HG02642 (cell line): ENCODE measurements around the gene IGFN1.

Experiments
- ATAC-seq: cut with Tn5 transposase; IDR thresholded peaks from one replicate; pipeline ENCODE4 v1.9.1; 2021; ENCODE audit warnings: mild to moderate bottlenecking; ENCODE audit not compliant: unreplicated experiment, poor library complexity

IGFN1 gene

GRCh38 chr1:201190624-201191051 is at the start of gene IGFN1:
IGFN1 (plus strand) TSS chr1:201190824; CDS start chr1:201193294, 2,470 bp downstream.
- no peak for ATAC-seq

- ATAC-seq = no peak
Observed at GRCh38 chr1:201140941-201141260, 49.7 kb upstream of the IGFN1 start.

DNA sequence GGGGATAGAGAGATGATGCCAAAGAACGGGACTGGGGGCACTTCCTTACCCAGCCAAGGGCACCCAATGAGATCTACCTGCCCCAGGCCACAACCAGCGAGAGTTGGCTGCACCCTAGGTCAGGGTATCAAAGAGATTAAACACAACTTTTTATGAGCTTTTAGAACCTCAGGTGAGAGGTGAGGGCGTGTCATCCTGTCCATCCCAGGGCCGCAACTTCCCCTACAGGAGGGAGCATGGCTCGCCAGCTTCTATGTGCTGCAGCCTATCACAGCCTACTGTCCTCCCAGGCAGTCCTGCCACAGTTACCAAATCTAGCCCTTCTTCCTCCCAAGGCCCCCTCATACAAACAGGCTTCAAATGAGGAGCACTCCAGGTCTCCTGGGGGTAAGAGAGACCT is 49.2 kb upstream of the IGFN1 start:
- no peak for ATAC-seq

DNA sequence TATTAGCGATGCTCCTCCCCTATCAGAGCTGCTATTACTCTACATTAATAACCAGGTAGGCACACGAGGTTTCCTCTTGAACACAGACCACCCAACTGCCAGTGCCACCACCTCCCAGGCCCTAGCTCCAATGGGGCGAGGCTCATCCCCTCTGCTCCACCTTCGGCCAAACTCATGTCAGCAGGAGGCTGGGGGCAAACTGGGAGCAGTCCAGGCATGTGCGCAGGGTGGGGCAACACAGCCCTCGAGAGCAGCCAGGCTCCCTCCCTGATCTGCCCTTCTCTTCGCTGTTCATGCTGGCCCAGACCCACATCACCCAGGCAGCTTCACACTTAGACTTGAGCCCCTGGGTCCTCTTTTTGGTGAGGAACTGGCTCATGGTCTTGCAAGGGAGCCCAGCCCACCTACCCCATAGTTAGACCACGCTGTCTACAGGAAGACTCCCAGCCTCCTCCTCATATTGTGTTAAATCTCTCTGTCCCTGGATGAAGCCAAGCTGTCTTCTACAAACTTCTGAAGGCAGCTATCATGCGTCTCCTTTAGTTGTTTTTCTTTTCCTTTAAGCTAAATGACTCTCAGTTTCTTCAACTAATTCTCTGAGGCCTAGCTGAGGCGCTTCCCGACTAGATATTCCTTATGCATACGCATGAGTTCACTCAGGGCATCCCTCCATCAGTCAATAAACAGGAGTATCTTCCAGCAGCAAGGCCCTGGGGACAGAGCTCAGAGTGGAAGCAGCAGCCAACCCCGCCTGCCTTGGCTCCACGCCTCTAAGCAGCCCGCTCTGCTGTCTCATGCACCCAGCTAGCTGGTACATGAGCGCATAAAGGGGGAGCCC is 48.4 kb upstream of the IGFN1 start:
- no peak for ATAC-seq

DNA sequence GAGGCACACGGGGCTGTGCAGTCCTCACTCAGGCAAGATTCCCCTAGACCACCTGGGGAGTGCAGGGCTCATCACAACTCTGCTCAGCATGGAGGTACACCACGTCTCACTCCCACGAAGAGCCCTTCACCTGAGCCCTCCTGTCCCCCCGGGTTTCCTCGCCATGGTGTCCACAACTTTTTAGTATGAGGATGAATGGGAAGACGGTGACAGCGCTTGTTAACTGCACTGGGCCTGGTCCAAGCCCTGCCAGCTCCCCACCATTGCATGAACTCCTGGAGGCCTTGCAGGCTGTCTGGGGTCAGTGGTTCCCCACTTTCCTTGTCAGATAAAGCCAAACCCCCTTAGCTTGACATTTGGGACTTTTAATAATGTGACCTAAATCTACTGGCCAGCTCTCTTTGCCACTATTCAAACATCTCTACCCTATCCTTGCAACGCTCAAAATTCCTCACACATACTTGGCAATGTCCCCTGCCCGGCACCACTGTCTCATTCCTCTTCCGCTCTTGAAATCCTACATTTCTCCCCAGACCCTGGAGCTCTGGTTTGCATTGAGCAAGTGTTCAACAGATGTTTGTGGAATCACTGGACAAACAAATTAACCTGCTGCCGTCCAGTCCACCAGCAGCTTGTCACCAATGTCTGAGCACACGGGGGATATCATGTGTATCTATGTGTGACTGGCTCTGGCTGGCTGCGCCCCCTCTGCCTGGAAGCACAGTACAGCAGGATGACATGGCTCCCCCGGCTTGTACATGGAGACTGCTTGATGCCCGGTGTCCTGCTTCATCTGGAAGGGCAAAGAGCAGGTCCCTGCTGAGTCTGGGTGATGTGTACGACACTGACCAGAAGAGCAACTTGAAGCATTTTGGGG is 47.5 kb upstream of the IGFN1 start:
- ATAC-seq = no peak

DNA sequence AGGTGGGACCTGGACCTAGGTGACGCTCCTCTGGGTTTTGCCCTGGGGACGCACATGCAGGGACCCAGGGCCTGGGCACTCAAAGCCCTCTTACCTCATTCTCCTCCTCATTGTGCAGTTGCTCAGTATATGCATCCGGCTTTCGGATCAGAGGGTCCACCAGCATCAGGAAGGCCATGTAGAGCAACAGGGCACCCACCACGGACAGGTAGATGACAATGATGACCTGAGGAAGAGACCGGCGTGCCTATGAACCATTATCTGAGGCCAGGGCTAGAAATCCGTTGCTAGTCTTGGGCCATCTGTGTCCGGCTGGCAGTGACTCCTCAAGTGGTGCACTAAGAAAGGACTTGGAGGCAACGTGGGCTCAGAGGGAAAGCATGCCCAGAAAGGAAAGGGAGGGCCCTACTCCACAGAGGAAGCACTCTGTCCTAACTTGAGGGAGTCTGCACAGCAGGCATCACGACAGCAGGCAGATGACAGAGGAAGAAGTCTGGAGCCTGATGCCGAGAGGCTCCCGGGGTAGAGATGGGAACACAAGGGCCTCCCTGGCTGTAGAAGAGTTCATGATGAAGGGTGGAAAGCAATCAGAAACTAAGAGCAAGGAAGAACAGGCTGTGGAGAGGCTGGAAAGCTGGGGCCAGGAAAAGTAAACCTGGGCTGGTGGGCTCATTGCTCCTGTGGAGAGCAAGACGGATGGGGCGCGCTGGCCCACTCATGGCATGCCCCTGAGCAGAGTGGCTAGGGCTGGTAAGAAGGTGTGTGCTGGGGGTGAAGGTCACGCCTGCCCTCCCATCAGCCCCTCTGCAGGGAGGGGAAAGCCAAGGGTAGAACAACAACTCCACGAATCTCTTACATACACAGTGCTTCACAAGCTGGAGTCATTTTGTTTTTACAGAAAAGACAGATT is 46.6 kb upstream of the IGFN1 start:
- ATAC-seq = no peak

GRCh38 chr1:201144701-201145100 is 45.9 kb upstream of the IGFN1 start:
- no peak for ATAC-seq

DNA sequence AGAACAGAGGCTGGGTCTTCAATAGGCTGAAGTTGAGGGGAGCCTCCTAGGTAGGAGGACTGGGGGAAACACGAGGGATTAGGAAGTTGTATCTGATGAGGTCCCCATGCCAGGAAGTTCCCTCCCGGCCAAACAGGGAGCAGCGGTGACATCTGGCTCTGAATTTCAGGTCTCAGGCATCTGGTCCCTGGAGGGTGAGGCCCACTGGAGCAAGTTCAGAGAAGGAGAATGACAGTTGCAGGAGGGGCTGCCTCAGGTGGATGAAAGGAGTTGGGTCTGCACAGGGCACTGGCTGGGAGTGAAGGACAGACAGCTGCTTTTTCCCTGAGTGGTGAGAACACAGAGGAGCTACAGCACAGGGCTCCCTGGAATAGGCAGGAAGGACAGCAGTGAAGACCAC is 45.5 kb upstream of the IGFN1 start:
- no peak for ATAC-seq

- ATAC-seq = no peak
Observed at GRCh38 chr1:201145816-201146215, 44.8 kb upstream of the IGFN1 start.

GRCh38 chr1:201146626-201147390 is 43.8 kb upstream of the IGFN1 start:
- ATAC-seq = no peak

GRCh38 chr1:201147396-201148015 is 43.1 kb upstream of the IGFN1 start:
- ATAC-seq = no peak

- no peak for ATAC-seq
Observed at GRCh38 chr1:201149400-201149799, 41.2 kb upstream of the IGFN1 start.

- ATAC-seq = peak; percentile 84
Observed at GRCh38 chr1:201153474-201154388, 36.9 kb upstream of the IGFN1 start.

- peak; percentile 99 for ATAC-seq
Observed at GRCh38 chr1:201154389-201155165, 36.0 kb upstream of the IGFN1 start, which contains the start of gene TMEM9. TMEM9 (minus strand) TSS chr1:201154474; CDS start chr1:201153923, 551 bp downstream.

- ATAC-seq = no peak
Observed at GRCh38 chr1:201155354-201155753, 35.3 kb upstream of the IGFN1 start.

DNA sequence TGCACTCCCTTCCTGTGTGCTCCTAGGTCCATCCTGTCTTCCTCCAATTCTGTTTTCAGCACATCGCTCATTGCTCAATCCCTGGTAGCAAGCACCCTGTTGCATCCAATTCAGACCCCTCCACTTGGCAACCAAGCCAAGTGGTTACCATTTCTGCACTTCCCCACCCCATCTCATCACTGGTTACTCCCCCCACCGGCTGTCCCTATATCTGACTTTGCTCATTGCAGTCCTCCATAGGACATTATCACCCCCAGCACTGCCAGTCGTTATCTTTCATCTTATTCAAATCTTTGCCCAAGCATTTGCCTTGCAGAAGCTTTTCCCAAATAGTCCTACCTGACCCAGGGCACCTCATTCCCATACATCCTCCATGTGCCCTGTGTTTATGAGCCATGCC is 34.3 kb upstream of the IGFN1 start:
- ATAC-seq = no peak

- ATAC-seq = no peak
Observed at GRCh38 chr1:201156819-201157218, 33.8 kb upstream of the IGFN1 start.
